Endodermal cell (in vitro differentiated cells): ENCODE measurements around the gene TOPAZ1. TPM values are rescaled to one million over a fixed set of nuclear protein-coding genes. Genes with fewer than 3 reads are reported as not detected.

Experiments used
- DNase-seq: peaks from one replicate; pipeline ENCODE4 v3.0.0-alpha.2; 2017
- H3K27ac ChIP-seq: 2 replicates; pipeline ENCODE4 v1.5.1; 2013; ENCODE audit warnings: mild to moderate bottlenecking, low read depth, low read length, moderate library complexity
- H3K27me3 ChIP-seq: 2 replicates; pipeline ENCODE4 v1.6.1; 2013; ENCODE audit warnings: mild to moderate bottlenecking, low read length, moderate library complexity; ENCODE audit not compliant: insufficient read depth, control insufficient read depth, poor library complexity, severe bottlenecking
- H3K36me3 ChIP-seq: 2 replicates; pipeline ENCODE4 v1.7.0; 2013; ENCODE audit warnings: mild to moderate bottlenecking, low read length, moderate library complexity; ENCODE audit not compliant: control insufficient read depth, insufficient read depth
- H3K4me1 ChIP-seq: one replicate; pipeline ENCODE4 v1.7.0; 2013; ENCODE audit warnings: low read length; ENCODE audit not compliant: control insufficient read depth, insufficient read depth
- H3K4me3 ChIP-seq: 2 replicates; pipeline ENCODE4 v1.5.1; 2013; ENCODE audit warnings: mild to moderate bottlenecking, low read length, moderate library complexity
- H3K9ac ChIP-seq: 2 replicates; pipeline ENCODE4 v1.6.1; 2013; ENCODE audit warnings: mild to moderate bottlenecking, low read length, moderate library complexity; ENCODE audit not compliant: poor library complexity, severe bottlenecking; ENCODE audit errors: extremely low read depth
- H3K9me3 ChIP-seq: 2 replicates; pipeline ENCODE4 v1.6.1; 2013; ENCODE audit warnings: mild to moderate bottlenecking, low read length, moderate library complexity; ENCODE audit not compliant: control insufficient read depth
- H3K27ac Mint-ChIP-seq: 2 replicates; pipeline ENCODE4 v1.8.0; 2020; ENCODE audit warnings: mixed read lengths
- H3K27me3 Mint-ChIP-seq: 2 replicates; pipeline ENCODE4 v1.8.0; 2021; ENCODE audit warnings: mild to moderate bottlenecking, mixed read lengths; ENCODE audit not compliant: insufficient read depth
- H3K36me3 Mint-ChIP-seq: 2 replicates; pipeline ENCODE4 v1.8.0; 2020; ENCODE audit warnings: low read depth, mixed read lengths
- H3K4me1 Mint-ChIP-seq: 2 replicates; pipeline ENCODE4 v1.8.0; 2020; ENCODE audit warnings: mixed read lengths
- H3K4me3 Mint-ChIP-seq: 2 replicates; pipeline ENCODE4 v1.8.0; 2020; ENCODE audit warnings: mild to moderate bottlenecking, moderate library complexity, mixed read lengths
- H3K9me3 Mint-ChIP-seq: 2 replicates; pipeline ENCODE4 v1.8.0; 2020; ENCODE audit warnings: mild to moderate bottlenecking, mixed read lengths
- WGBS, 2 experiments: methylation state at CpG; one replicate each; pipeline versions ENCODE4 v1.1.5 to v1.1.7; 2013; ENCODE audit warnings: missing lambda C conversion rate in 2 of 2, mixed read lengths in 1 of 2; ENCODE audit not compliant: insufficient coverage in 1 of 2, insufficient read length in 1 of 2; 5-methylcytosine and 5-hydroxymethylcytosine counted together
- total RNA-seq, 2 donors: library from RNA; stranded (reverse); fragmentation: NEBNext Ultra II Directional in 1 of 2; extraction: Animal tissue kit (Norgen Biotek cat#: 25700) in 1 of 2; gene quantifications; 2 replicates in 1 of 2; 3 replicates in 1 of 2; pipeline ENCODE4 v1.2.1, GENCODE V29; 2021
- TF ChIP-seq, protein P1 (sequence below): fragments of 200-600 bp; sonication (generic); conservative IDR thresholded peaks from 2 replicates; pipeline ENCODE4 v1.5.0; 2021; ENCODE audit warnings: antibody characterized with exemption, mild to moderate bottlenecking

Gene TOPAZ1
- total RNA-seq, 2 donors from 2014 or later: not detected

DNA sequence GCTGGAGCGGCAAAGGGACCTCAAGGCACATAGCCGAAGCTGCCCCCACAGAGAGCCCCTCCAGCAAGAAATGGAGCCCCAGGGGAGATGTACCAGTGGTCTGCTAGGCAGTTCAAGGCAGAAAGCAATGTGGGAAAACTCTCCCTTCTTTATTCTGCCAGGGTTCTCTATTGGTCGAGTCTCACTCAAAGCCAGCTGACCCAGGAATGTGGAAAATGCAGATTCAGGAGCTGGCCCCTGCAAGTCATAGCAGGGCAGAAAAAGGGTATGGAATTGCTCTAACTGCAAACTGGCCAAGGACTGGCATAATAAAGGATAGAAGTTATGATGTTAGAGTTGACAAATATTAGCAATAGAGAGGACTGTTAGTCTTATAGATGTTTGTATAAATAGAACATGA lies 4.0 kb upstream of the TOPAZ1 start:
- TF ChIP-seq, protein P1, sequence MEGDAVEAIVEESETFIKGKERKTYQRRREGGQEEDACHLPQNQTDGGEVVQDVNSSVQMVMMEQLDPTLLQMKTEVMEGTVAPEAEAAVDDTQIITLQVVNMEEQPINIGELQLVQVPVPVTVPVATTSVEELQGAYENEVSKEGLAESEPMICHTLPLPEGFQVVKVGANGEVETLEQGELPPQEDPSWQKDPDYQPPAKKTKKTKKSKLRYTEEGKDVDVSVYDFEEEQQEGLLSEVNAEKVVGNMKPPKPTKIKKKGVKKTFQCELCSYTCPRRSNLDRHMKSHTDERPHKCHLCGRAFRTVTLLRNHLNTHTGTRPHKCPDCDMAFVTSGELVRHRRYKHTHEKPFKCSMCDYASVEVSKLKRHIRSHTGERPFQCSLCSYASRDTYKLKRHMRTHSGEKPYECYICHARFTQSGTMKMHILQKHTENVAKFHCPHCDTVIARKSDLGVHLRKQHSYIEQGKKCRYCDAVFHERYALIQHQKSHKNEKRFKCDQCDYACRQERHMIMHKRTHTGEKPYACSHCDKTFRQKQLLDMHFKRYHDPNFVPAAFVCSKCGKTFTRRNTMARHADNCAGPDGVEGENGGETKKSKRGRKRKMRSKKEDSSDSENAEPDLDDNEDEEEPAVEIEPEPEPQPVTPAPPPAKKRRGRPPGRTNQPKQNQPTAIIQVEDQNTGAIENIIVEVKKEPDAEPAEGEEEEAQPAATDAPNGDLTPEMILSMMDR: no peak
- Histone ChIP-seq H3K9ac (no peak overlapping the region), H3K9me3 (no peaks in the 10 kb centered on the region), H3K27me3 (no peaks in the 10 kb centered on the region), H3K27ac (no peak overlapping the region), H3K36me3 (no peaks in the 10 kb centered on the region), H3K4me1 (peaks cover 5% of the 10 kb centered on the region), H3K4me3 (no peak overlapping the region)
- Mint-ChIP-seq H3K27ac (no peak overlapping the region), H3K4me1 (peaks cover 9% of the 10 kb centered on the region), H3K36me3 (no peaks in the 10 kb centered on the region), H3K27me3 (peaks cover 5% of the 10 kb centered on the region), H3K9me3 (peaks cover 2% of the 10 kb centered on the region), H3K4me3 (no peak overlapping the region)
- peak; percentile 54 for DNase-seq
- 93 to 100% methylated on average over 2 to 3 of the region's 3 CpGs for WGBS, 2 experiments

- H3K4me1 ChIP-seq: peaks cover 5% of the 10 kb centered on the region
- H3K9ac ChIP-seq: no peak overlapping the region
- no peak overlapping the region for H3K27ac ChIP-seq
- H3K27me3 Mint-ChIP-seq: peaks cover 2% of the 10 kb centered on the region
- no peak overlapping the region for H3K4me3 Mint-ChIP-seq
- TF ChIP-seq, protein P1: no peak
- peaks cover 9% of the 10 kb centered on the region for H3K4me1 Mint-ChIP-seq
- no peak for DNase-seq
- peaks cover 10% of the 10 kb centered on the region for H3K27me3 ChIP-seq
- H3K36me3 ChIP-seq: no peaks in the 10 kb centered on the region
- H3K27ac Mint-ChIP-seq: no peak overlapping the region
- H3K4me3 ChIP-seq: no peak overlapping the region
- no peaks in the 10 kb centered on the region for H3K36me3 Mint-ChIP-seq
- H3K9me3 ChIP-seq: no peaks in the 10 kb centered on the region
- WGBS, 2 experiments: 29 to 74% methylated on average over 1 to 2 of the region's 2 CpGs
- peaks cover 2% of the 10 kb centered on the region for H3K9me3 Mint-ChIP-seq
Observed at GRCh38 chr3:44238889-44239288, 2.8 kb upstream of the TOPAZ1 start.

GRCh38 chr3:44240061-44240460 lies 1.6 kb upstream of the TOPAZ1 start:
- peaks cover 2% of the 10 kb centered on the region for H3K9me3 Mint-ChIP-seq
- H3K36me3 Mint-ChIP-seq: no peaks in the 10 kb centered on the region
- TF ChIP-seq, protein P1: no peak
- Histone ChIP-seq H3K36me3 (no peaks in the 10 kb centered on the region), H3K9ac (no peak overlapping the region), H3K4me3 (no peak overlapping the region), H3K27ac (no peak overlapping the region), H3K4me1 (peaks cover 5% of the 10 kb centered on the region), H3K27me3 (peaks cover 14% of the 10 kb centered on the region), H3K9me3 (no peaks in the 10 kb centered on the region)
- peaks cover 4% of the 10 kb centered on the region for H3K4me1 Mint-ChIP-seq
- 94 to 100% methylated on average over 1 of the region's 1 CpG for WGBS, 2 experiments
- peaks cover 2% of the 10 kb centered on the region for H3K27me3 Mint-ChIP-seq
- no peak overlapping the region for H3K27ac Mint-ChIP-seq
- H3K4me3 Mint-ChIP-seq: no peak overlapping the region
- no peak for DNase-seq
